SH-SY5Y (cell line): ENCODE data around the gene NFIB.

Experiments
- GATA2 ChIP-seq: IDR thresholded peaks from 2 replicates; pipeline ENCODE4 v1.6.1; 2011; ENCODE audit warnings: mild to moderate bottlenecking, low read depth, low read length
- GATA3 ChIP-seq: IDR thresholded peaks from 2 replicates; pipeline ENCODE4 v1.6.1; 2011; ENCODE audit warnings: low read depth, mild to moderate bottlenecking, low read length, moderate library complexity

DNA sequence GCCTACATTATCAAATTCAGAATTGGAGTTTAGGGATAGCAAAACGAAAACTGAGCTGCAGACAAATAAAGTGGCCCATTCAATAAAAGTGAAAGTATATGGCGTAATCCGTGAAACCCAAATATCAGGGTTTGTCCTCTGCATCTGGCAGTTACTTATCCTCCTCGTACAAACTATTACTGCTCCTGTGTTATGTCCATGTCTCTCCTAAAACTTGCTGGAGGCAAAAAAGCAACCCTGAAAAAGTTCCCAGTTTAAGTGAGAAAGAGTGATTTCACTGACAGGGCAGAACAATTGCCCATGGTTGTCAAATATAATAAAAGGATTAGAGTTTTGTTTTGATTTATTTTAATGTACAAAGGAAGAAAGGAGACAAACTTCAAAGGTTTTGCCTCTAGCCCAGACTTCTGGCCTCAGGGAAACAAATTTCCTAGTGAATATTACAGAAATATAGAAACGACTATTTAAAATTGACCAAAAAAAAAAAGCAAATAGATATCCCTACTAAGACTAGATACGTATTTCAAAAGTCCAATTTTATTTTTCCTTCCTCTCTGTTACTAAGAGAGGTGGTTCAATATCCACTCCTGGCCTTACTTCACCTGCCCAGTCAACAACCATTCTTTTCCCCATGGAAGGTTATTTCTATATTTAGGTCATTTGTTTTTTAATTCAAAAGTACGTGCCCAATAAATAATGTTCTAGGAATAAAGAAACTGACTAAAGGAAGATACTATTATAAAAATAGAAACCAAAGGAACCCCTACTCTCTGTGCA is 50.0 kb downstream of the NFIB start:
- no peak for TF ChIP-seq GATA2
- no peak for TF ChIP-seq GATA3
